Measurements from ENCODE around the gene PIK3R2. TPM values are rescaled to one million over a fixed set of nuclear protein-coding genes. Genes with fewer than 3 reads are reported as not detected.

PIK3R2 gene
- total and polyA plus RNA-seq, 2 experiments from 2014 or later: 8.5 to 66.6 TPM

GRCh38 chr19:18173572-18174288, 20.8 kb downstream of the PIK3R2 start, which contains the start of gene IFI30:
Gene IFI30, plus strand, starts transcription at chr19:18173813. Its CDS starts 29 bp downstream, at chr19:18173842.
- H3K36me3 Mint-ChIP-seq (ENCODE audit: low read depth): peaks cover 17% of the 10 kb centered on the region; the same call in 2 of the 3 replicates
- Histone ChIP-seq H3K4me1 (ENCODE audit: insufficient read depth) (peaks cover 4% of the 10 kb centered on the region), H2AFZ (peak within 1 kb of the TSS; percentile 99), H3K36me3 (ENCODE audit: insufficient read depth) (no peaks in the 10 kb centered on the region; the same call in 1 of the 2 replicates), H3K79me2 (replicated peaks; ENCODE audit: insufficient read depth) (no peaks in the 10 kb centered on the region), H3K4me3 (peak within 1 kb of the TSS; percentile 79), H3F3A (replicated peaks; ENCODE audit: low read depth) (peaks cover 5% of the 10 kb centered on the region), H4K20me1 (replicated peaks; ENCODE audit: insufficient read depth) (no peaks in the 10 kb centered on the region), H3K27me3 (ENCODE audit: insufficient read depth) (peaks cover 12% of the 10 kb centered on the region), H3K27ac (ENCODE audit: low read depth) (no peak within 1 kb of the TSS), H3K9me2 (ENCODE audit: insufficient read depth) (no peaks in the 10 kb centered on the region), H3K4me2 (peak within 1 kb of the TSS; percentile 92)
- H3K4me1 Mint-ChIP-seq: peaks cover 6% of the 10 kb centered on the region
- no peak within 1 kb of the TSS for H3K27ac Mint-ChIP-seq
- H3K27me3 Mint-ChIP-seq (ENCODE audit: insufficient read depth, low read depth, poor library complexity): peaks cover 19% of the 10 kb centered on the region
- DNase-seq (ENCODE audit: low spot score) (peak; percentile 84), ATAC-seq (peak; percentile 86)
- H3K4me3 Mint-ChIP-seq: peak within 1 kb of the TSS; percentile 78
- TF ChIP-seq REST (IDR thresholded peaks at IDR 0.05; ENCODE audit: unreplicated experiment) (no peak), STAT1 (IDR thresholded peaks at IDR 0.05; ENCODE audit: unreplicated experiment) (no peak), ETS1 (IDR thresholded peaks at IDR 0.05) (no peak), EZH2 (IDR thresholded peaks at IDR 0.05; ENCODE audit: low read depth, unreplicated experiment) (no peak), POLR2AphosphoS5 (IDR thresholded peaks at IDR 0.05; ENCODE audit: low read depth) (peak; percentile 84), ZNF331 (CRISPR knock-in tag; IDR thresholded peaks at IDR 0.05; ENCODE audit: low read depth) (no peak), EZH2phosphoT487 (IDR thresholded peaks at IDR 0.05; ENCODE audit: unreplicated experiment) (no peak)
- no peaks in the 10 kb centered on the region for H3K9me3 Mint-ChIP-seq

- H3K9me2 ChIP-seq (ENCODE audit: insufficient read depth): no peaks in the 10 kb centered on the region
- no peak for ATAC-seq
- no peak overlapping the region for H3K27ac ChIP-seq (ENCODE audit: low read depth)
- peaks cover 12% of the 10 kb centered on the region for H3K27me3 ChIP-seq (ENCODE audit: insufficient read depth)
- peaks cover 4% of the 10 kb centered on the region for H3K4me1 ChIP-seq (ENCODE audit: insufficient read depth)
- Mint-ChIP-seq H3K36me3 (ENCODE audit: low read depth) (peaks cover 10% of the 10 kb centered on the region; the same call in 2 of the 3 replicates), H3K4me3 (peak overlapping the region; percentile 78; the same call in 1 of the 3 replicates), H3K9me3 (no peaks in the 10 kb centered on the region), H3K27me3 (ENCODE audit: insufficient read depth, low read depth, poor library complexity) (peaks cover 19% of the 10 kb centered on the region), H3K27ac (no peak overlapping the region), H3K4me1 (peaks cover 6% of the 10 kb centered on the region)
- no peak for DNase-seq (ENCODE audit: low spot score)
- no peaks in the 10 kb centered on the region for H4K20me1 ChIP-seq (replicated peaks; ENCODE audit: insufficient read depth)
- peaks cover 5% of the 10 kb centered on the region for H3F3A ChIP-seq (replicated peaks; ENCODE audit: low read depth)
- H3K4me3 ChIP-seq: peak overlapping the region; percentile 79; the same call in 1 of the 2 replicates
- H3K36me3 ChIP-seq (ENCODE audit: insufficient read depth): no peaks in the 10 kb centered on the region
- peak overlapping the region; percentile 92; the same call in 1 of the 2 replicates for H3K4me2 ChIP-seq
- no peaks in the 10 kb centered on the region for H3K79me2 ChIP-seq (replicated peaks; ENCODE audit: insufficient read depth)
- no peak overlapping the region for H2AFZ ChIP-seq
- TF ChIP-seq EZH2 (IDR thresholded peaks at IDR 0.05; ENCODE audit: low read depth, unreplicated experiment) (no peak), STAT1 (IDR thresholded peaks at IDR 0.05; ENCODE audit: unreplicated experiment) (no peak), JUNB (IDR thresholded peaks at IDR 0.05; ENCODE audit: unreplicated experiment) (no peak), ETS1 (IDR thresholded peaks at IDR 0.05) (no peak), REST (IDR thresholded peaks at IDR 0.05; ENCODE audit: unreplicated experiment) (no peak), EZH2phosphoT487 (IDR thresholded peaks at IDR 0.05; ENCODE audit: unreplicated experiment) (no peak), POLR2AphosphoS5 (IDR thresholded peaks at IDR 0.05; ENCODE audit: low read depth) (no peak), CTCF (conservative IDR thresholded peaks at IDR 0.05; ENCODE audit: low read depth in 2 of 2) (no peak), ZNF331 (CRISPR knock-in tag; IDR thresholded peaks at IDR 0.05; ENCODE audit: low read depth) (no peak)
These were observed 22.0 kb downstream of the PIK3R2 start for GRCh38 chr19:18174983-18175382.

Data from GM23338 (cell line).